Testis (tissue), 2 donors: ENCODE results near the gene ATP5PD.

Experiments
- CTCF ChIP-seq, 3 experiments: fragments of 450-650 bp in 2 of 3; fragments of 200-600 bp in 1 of 3; sonication (generic) in 1 of 3; IDR thresholded peaks; one replicate each; pipeline ENCODE4 v1.5.1; 2016 to 2019; ENCODE audit warnings: antibody characterized with exemption in 3 of 3, mild to moderate bottlenecking in 2 of 3, moderate library complexity in 1 of 3
- POLR2A ChIP-seq: fragments of 450-650 bp; IDR thresholded peaks from one replicate; pipeline ENCODE4 v1.6.1; 2017; ENCODE audit warnings: antibody characterized with exemption, mild to moderate bottlenecking, moderate library complexity

GRCh38 chr17:74999523-74999922 lies 47.2 kb downstream of the ATP5PD start:
- TF ChIP-seq CTCF (IDR thresholded peaks at IDR 0.05) (no peak), POLR2A (no peak)
